Stimulated activated CD4-positive, alpha-beta T cell treated with anti-CD3 and anti-CD28 coated beads, Interleukin-4, amount 100 ng/mL, for 4 hours (primary cell): Measurements from ENCODE around the gene C2.
"Not testable (repeated sequence)": the region's sequence is repeated elsewhere in the genome, so short reads cannot be mapped to it uniquely, and the experiment has no call there.

Experiments used
- DNase-seq, 2 experiments: peaks; one replicate each; pipeline ENCODE4 v3.0.0-alpha.2; 2020

Gene C2

GRCh38 chr6:31958741-31959739 lies 31.5 kb downstream of the C2 start, which contains the start of the genes NELFE and SKIC2:
Gene NELFE (minus strand): TSS chr6:31958971. CDS start chr6:31958446, 525 bp downstream.
Gene SKIC2 (plus strand): TSS chr6:31959175. CDS start chr6:31959193, 18 bp downstream.
- peak; percentile 97 to 98 for DNase-seq

GRCh38 chr6:31961616-31962015 lies 34.1 kb downstream of the C2 start:
- DNase-seq: no peak

GRCh38 chr6:31963921-31964320 lies 36.4 kb downstream of the C2 start:
- no peak for DNase-seq

GRCh38 chr6:31965700-31966099 lies 38.2 kb downstream of the C2 start:
- DNase-seq: no peak

- no peak for DNase-seq
These were observed 39.0 kb downstream of the C2 start for GRCh38 chr6:31966506-31966905.

- no peak for DNase-seq
These were observed 39.7 kb downstream of the C2 start for GRCh38 chr6:31966997-31967925.

- DNase-seq: no peak
These were observed 40.4 kb downstream of the C2 start for GRCh38 chr6:31967926-31968320.

GRCh38 chr6:31968326-31968725 lies 40.8 kb downstream of the C2 start:
- DNase-seq: no peak

GRCh38 chr6:31968791-31969711 lies 41.5 kb downstream of the C2 start:
- DNase-seq: no peak

- no peak for DNase-seq
These were observed 42.4 kb downstream of the C2 start for GRCh38 chr6:31969712-31970603.

- no peak for DNase-seq
These were observed 43.2 kb downstream of the C2 start for GRCh38 chr6:31970604-31971271.

- DNase-seq: no peak
These were observed 43.9 kb downstream of the C2 start for GRCh38 chr6:31971279-31971992.

GRCh38 chr6:31971993-31972708 lies 44.6 kb downstream of the C2 start, which contains the start of gene DXO:
Gene DXO (minus strand): TSS chr6:31972138. CDS start chr6:31971675, 463 bp downstream.
- peak; percentile 92 to 99 for DNase-seq

- DNase-seq: no peak
These were observed 45.3 kb downstream of the C2 start for GRCh38 chr6:31972709-31973350.

GRCh38 chr6:31976065-31976464 lies 48.5 kb downstream of the C2 start:
- DNase-seq: not testable (repeated sequence)

GRCh38 chr6:31977816-31978431 lies 50.4 kb downstream of the C2 start:
- DNase-seq: no peak

GRCh38 chr6:31978831-31979230 lies 51.3 kb downstream of the C2 start:
- DNase-seq: no peak
